RWPE2 (cell line): ENCODE data around the gene LILRA1.

Experiments
- ATAC-seq: fragments of 200-7000 bp; cut with Tn5 transposase; 3 replicates; pipeline ENCODE4 v1.9.1; 2021; ENCODE audit warnings: low read depth
- DNase-seq: peaks from one replicate; pipeline ENCODE4 v3.0.0-alpha.2; 2020; ENCODE audit warnings: low spot score
- H3K27ac ChIP-seq: fragments of 450-650 bp; 2 replicates; pipeline ENCODE4 v1.5.1; 2017; ENCODE audit warnings: mild to moderate bottlenecking; ENCODE audit not compliant: poor library complexity, severe bottlenecking
- H3K27me3 ChIP-seq: fragments of 250-450 bp; sonication (Bioruptor Pico); 2 replicates; pipeline ENCODE4 v1.5.1; 2021; ENCODE audit warnings: mild to moderate bottlenecking, moderate library complexity; ENCODE audit not compliant: insufficient read depth, poor library complexity, severe bottlenecking
- H3K36me3 ChIP-seq: fragments of 250-450 bp; sonication (Bioruptor Pico); 2 replicates; pipeline ENCODE4 v1.5.1; 2020; ENCODE audit warnings: low read depth, mild to moderate bottlenecking, moderate library complexity
- H3K4me1 ChIP-seq: fragments of 250-450 bp; sonication (Bioruptor Pico); 2 replicates; pipeline ENCODE4 v1.5.1; 2021; ENCODE audit warnings: mild to moderate bottlenecking, moderate library complexity; ENCODE audit not compliant: insufficient read depth, poor library complexity, severe bottlenecking
- H3K4me3 ChIP-seq: fragments of 250-450 bp; sonication (Bioruptor Pico); 2 replicates; pipeline ENCODE4 v1.5.1; 2021; ENCODE audit warnings: mild to moderate bottlenecking, moderate library complexity; ENCODE audit not compliant: severe bottlenecking
- H3K9me3 ChIP-seq: fragments of 250-450 bp; sonication (Bioruptor Pico); 2 replicates; pipeline ENCODE4 v1.5.1; 2021; ENCODE audit warnings: mild to moderate bottlenecking, moderate library complexity; ENCODE audit not compliant: severe bottlenecking
- TF ChIP-seq, protein P1 (sequence below): fragments of 450-650 bp; IDR thresholded peaks from one replicate; pipeline ENCODE4 v1.5.1; 2017; ENCODE audit warnings: mild to moderate bottlenecking, moderate library complexity; ENCODE audit not compliant: poor library complexity, severe bottlenecking

Gene LILRA1

DNA sequence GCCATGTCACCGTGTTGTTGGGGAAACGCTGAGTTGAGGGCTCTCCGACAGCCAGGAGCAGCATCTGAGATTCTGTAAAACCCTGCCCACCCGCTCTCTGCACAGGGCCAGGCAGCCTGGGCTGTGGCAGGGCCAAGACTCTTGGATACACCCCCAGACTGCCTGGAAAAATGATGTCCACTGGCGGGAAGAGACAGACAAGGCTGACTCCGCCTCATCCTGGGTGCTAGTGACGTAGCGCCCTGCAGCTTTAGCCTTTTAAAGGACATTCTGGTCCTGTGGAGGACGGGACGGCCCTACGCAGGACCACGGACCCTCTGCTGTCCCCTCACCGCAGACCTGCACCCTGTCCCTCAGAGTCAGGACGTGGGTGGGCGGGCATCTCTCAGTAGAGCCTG, 40.5 kb upstream of the LILRA1 start:
- TF ChIP-seq, protein P1, sequence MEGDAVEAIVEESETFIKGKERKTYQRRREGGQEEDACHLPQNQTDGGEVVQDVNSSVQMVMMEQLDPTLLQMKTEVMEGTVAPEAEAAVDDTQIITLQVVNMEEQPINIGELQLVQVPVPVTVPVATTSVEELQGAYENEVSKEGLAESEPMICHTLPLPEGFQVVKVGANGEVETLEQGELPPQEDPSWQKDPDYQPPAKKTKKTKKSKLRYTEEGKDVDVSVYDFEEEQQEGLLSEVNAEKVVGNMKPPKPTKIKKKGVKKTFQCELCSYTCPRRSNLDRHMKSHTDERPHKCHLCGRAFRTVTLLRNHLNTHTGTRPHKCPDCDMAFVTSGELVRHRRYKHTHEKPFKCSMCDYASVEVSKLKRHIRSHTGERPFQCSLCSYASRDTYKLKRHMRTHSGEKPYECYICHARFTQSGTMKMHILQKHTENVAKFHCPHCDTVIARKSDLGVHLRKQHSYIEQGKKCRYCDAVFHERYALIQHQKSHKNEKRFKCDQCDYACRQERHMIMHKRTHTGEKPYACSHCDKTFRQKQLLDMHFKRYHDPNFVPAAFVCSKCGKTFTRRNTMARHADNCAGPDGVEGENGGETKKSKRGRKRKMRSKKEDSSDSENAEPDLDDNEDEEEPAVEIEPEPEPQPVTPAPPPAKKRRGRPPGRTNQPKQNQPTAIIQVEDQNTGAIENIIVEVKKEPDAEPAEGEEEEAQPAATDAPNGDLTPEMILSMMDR = no peak
- no peaks in the 10 kb centered on the region for H3K4me1 ChIP-seq
- no peaks in the 10 kb centered on the region for H3K9me3 ChIP-seq
- H3K27me3 ChIP-seq = no peaks in the 10 kb centered on the region
- no peak overlapping the region for H3K27ac ChIP-seq
- ATAC-seq (no peak), DNase-seq (no peak)
- H3K36me3 ChIP-seq = no peaks in the 10 kb centered on the region
- H3K4me3 ChIP-seq = no peak overlapping the region

DNA sequence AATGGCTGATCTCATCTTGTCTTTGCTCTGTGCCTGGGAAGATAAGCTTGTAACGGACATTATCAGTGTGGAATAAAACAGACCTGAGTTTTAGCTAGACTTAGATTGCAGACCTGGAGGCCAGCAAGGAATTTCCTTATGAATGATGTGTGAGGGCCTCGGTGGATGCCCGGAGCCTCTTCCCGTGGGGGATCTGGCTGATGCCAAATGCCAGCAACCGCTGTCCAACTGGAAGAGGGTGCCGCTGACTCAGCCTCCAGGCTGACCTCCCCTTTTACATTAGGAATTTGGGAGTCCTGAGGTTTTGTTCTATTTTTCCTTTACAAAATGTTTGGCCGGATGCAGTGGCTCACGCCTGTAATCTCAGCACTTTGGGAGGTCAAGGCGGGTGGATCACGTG, 39.4 kb upstream of the LILRA1 start:
- no peaks in the 10 kb centered on the region for H3K9me3 ChIP-seq

DNA sequence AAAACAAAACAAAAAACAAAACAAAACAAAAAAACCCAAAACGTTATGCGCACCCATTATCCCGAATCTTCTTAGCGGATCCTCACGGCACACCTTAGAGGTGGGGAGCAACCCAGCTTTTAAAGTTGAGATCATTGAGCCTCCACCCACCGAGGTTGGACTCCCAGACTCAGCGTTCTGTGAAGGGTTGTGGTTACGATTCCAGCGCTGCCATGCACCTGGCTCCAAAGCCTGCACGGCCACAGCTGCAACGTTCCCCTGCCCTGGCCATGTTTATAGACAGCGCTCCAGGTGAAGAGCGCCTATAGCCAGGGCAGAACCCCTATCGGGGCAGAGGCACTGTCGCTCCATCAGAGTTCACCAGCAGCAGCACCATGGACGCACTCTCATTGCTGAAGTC, 38.5 kb upstream of the LILRA1 start:
- Histone ChIP-seq H3K36me3 (no peaks in the 10 kb centered on the region), H3K27me3 (no peaks in the 10 kb centered on the region), H3K9me3 (no peaks in the 10 kb centered on the region), H3K27ac (no peak overlapping the region), H3K4me1 (no peaks in the 10 kb centered on the region), H3K4me3 (no peak overlapping the region)
- DNase-seq = no peak
- TF ChIP-seq, protein P1 = no peak
- ATAC-seq = no peak

More for the DNA sequence above, 39.4 kb upstream of the LILRA1 start:
- Histone ChIP-seq H3K4me1 (no peaks in the 10 kb centered on the region), H3K27me3 (no peaks in the 10 kb centered on the region), H3K4me3 (no peak overlapping the region), H3K36me3 (no peaks in the 10 kb centered on the region), H3K27ac (no peak overlapping the region)
- no peak for DNase-seq
- ATAC-seq = no peak
- TF ChIP-seq, protein P1 = no peak

DNA sequence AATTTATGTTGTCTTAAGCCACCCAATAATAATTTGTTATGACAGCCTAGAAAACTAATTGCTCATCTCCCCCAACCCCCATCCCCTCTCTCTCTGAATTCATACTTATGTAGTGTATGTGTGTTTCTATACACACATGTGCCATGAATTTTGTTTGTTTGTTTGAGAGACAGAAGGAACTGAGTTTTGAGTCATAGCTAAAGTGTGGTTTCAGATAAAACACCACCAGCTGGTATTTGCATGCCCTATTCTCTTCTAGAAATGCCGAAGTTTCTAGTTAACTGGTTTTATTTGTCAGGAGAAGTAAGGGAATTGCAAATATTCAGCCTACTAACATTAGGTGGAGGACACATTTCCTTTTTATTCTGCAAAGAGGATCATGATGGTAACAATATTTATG, 37.2 kb upstream of the LILRA1 start:
- TF ChIP-seq, protein P1 = no peak
- no peak for ATAC-seq
- Histone ChIP-seq H3K27me3 (no peaks in the 10 kb centered on the region), H3K27ac (no peak overlapping the region), H3K36me3 (no peaks in the 10 kb centered on the region), H3K4me3 (no peak overlapping the region), H3K9me3 (no peaks in the 10 kb centered on the region), H3K4me1 (no peaks in the 10 kb centered on the region)
- DNase-seq = no peak

DNA sequence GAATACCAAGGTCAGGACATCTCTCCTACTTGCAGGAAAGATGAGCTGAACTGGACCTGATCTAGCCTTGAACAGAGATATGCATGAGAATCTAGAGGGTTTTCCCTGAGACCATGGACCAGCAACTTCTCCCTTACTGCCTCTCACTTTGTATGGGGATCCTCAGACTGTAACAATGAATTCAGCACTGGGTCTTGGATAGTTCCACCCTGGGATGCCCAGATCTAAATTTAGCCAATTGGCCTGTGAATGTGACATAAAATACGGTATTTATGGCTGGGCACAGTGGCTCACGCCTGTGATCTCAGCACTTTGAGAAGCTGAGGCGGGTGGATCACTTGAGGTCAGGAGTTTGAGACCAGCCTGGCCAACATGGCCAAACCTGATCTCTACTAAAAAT, 35.1 kb upstream of the LILRA1 start:
- H3K36me3 ChIP-seq = no peaks in the 10 kb centered on the region
- DNase-seq = no peak
- no peaks in the 10 kb centered on the region for H3K9me3 ChIP-seq
- no peaks in the 10 kb centered on the region for H3K27me3 ChIP-seq
- no peaks in the 10 kb centered on the region for H3K4me1 ChIP-seq
- no peak overlapping the region for H3K4me3 ChIP-seq
- ATAC-seq = no peak
- H3K27ac ChIP-seq = no peak overlapping the region
- TF ChIP-seq, protein P1 = no peak
